Epidermal melanocyte (primary cell): ENCODE measurements around the gene RAB33A.

Experiments used
- DNase-seq: peaks from one replicate; pipeline ENCODE4 v3.0.0; 2011; ENCODE audit warnings: low spot score; ENCODE audit not compliant: insufficient read length

Gene RAB33A

GRCh38 chrX:130172127-130172845, 524 bp downstream of the RAB33A start:
- no peak for DNase-seq

GRCh38 chrX:130173190-130173895, 1.6 kb downstream of the RAB33A start:
- no peak for DNase-seq

- DNase-seq: peak; percentile 28
Measured at GRCh38 chrX:130174045-130174704, 2.4 kb downstream of the RAB33A start.

- DNase-seq: no peak
Measured at GRCh38 chrX:130174937-130175336, 3.2 kb downstream of the RAB33A start.

- DNase-seq: no peak
Measured at GRCh38 chrX:130176354-130176776, 4.6 kb downstream of the RAB33A start.

GRCh38 chrX:130176942-130177341, 5.2 kb downstream of the RAB33A start:
- no peak for DNase-seq

GRCh38 chrX:130179170-130179569, 7.4 kb downstream of the RAB33A start:
- DNase-seq: no peak

GRCh38 chrX:130179579-130180215, 7.9 kb downstream of the RAB33A start:
- DNase-seq: no peak

GRCh38 chrX:130184168-130184567, 12.4 kb downstream of the RAB33A start:
- no peak for DNase-seq

GRCh38 chrX:130184857-130185256, 13.1 kb downstream of the RAB33A start:
- DNase-seq: no peak

- DNase-seq: no peak
Measured at GRCh38 chrX:130186651-130187050, 14.9 kb downstream of the RAB33A start.

- DNase-seq: no peak
Measured at GRCh38 chrX:130190801-130191200, 19.0 kb downstream of the RAB33A start.

GRCh38 chrX:130196466-130196865, 24.7 kb downstream of the RAB33A start:
- DNase-seq: no peak

GRCh38 chrX:130197464-130197863, 25.7 kb downstream of the RAB33A start:
- no peak for DNase-seq

- no peak for DNase-seq
Measured at GRCh38 chrX:130204647-130205046, 32.9 kb downstream of the RAB33A start.

- no peak for DNase-seq
Measured at GRCh38 chrX:130211415-130212186, 39.8 kb downstream of the RAB33A start.

GRCh38 chrX:130212371-130212770, 40.6 kb downstream of the RAB33A start:
- DNase-seq: no peak

GRCh38 chrX:130213376-130213775, 41.6 kb downstream of the RAB33A start:
- peak; percentile 33 for DNase-seq

GRCh38 chrX:130216320-130216719, 44.6 kb downstream of the RAB33A start:
- DNase-seq: no peak

GRCh38 chrX:130224810-130225209, 53.0 kb downstream of the RAB33A start:
- DNase-seq: no peak

- DNase-seq: no peak
Measured at GRCh38 chrX:130228871-130229270, 57.1 kb downstream of the RAB33A start.
